GM19463 (cell line): ENCODE measurements around the gene SLAIN2.
"Not testable (repeated sequence)": the region's sequence is repeated elsewhere in the genome, so short reads cannot be mapped to it uniquely, and the experiment has no call there.

Source experiments
- ATAC-seq: cut with Tn5 transposase; IDR thresholded peaks from one replicate; pipeline ENCODE4 v1.9.1; 2021; ENCODE audit warnings: mild to moderate bottlenecking, moderate library complexity; ENCODE audit not compliant: unreplicated experiment

SLAIN2 gene

GRCh38 chr4:48431401-48431800, 90.1 kb downstream of the SLAIN2 start:
- no peak for ATAC-seq

DNA sequence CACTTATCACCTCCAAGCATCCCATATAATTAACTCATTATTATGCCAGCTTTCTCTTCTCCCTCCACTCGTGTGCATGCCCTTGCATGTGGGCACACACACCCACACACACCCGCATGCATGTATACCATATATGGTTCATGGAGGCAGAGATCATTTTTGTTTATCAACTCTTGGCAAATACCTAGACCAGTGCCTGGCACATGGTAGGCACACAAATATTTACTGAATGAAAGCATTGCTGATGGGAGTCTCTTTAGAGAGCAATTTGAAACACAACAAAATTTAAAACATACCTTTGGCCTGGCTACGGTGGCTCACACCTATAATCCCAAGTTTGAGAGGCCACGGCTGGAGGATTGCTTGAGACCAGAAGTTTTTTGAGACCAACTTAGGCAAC, 90.7 kb downstream of the SLAIN2 start:
- no peak for ATAC-seq

DNA sequence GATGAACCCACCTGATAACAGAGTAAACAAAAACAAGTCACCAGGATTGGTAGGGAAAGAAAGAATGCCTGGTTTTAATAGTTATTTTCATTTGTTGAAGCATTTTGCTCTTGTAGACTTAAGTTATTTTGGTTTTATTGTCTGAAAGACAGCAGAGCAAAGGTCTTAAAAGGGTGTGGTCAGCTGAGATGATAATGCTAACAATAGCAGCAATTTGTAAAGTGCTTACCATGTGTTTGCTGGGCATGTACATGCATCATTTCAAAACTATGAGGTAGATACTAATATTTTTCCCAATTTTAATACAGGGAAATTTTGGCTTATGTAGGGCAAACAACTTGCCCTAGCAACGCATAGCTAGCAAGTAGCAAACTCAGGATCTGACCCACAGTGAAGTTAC, 95.0 kb downstream of the SLAIN2 start:
- ATAC-seq = no peak

- ATAC-seq = no peak
Observed at GRCh38 chr4:48439988-48440387, 98.7 kb downstream of the SLAIN2 start.

DNA sequence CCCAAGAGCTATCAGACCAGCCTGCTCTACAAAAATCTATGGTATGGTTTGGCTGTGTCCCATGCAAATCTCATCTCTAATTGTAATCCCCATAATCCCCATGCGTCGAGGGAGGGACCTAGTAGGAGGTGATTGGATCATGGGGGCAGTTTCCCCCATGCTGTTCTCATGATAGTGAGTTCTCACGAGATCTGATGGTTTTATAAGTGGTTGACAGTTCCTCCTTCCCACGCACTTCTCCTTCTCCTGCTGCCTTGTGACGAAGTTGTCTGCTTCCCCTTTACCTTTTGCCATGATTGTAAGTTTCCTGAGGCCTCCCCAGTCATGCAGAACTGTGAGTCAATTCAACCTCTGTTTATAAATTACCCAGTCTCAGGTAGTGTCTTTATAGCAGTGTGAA, 99.6 kb downstream of the SLAIN2 start:
- not testable (repeated sequence) for ATAC-seq

DNA sequence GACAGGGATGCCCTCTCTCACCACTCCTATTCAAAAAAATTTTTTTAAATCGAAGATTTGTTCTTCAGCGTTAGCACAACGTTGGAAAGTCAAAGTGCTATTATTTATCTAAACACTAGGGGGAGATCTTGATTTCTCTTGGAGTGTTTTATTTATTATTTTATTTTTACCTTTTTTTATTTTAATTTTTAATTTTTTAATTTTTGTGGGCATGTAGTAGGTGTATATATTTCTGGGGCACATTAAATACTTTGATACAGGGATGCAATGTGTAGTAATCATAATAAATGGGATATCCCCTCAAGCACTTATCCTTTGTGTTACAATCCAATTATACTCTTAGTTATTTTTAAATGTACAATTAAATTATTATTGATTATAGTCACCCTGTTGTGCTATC, 104.4 kb downstream of the SLAIN2 start:
- ATAC-seq = no peak

- no peak for ATAC-seq
Observed at GRCh38 chr4:48446642-48447041, 105.3 kb downstream of the SLAIN2 start.

DNA sequence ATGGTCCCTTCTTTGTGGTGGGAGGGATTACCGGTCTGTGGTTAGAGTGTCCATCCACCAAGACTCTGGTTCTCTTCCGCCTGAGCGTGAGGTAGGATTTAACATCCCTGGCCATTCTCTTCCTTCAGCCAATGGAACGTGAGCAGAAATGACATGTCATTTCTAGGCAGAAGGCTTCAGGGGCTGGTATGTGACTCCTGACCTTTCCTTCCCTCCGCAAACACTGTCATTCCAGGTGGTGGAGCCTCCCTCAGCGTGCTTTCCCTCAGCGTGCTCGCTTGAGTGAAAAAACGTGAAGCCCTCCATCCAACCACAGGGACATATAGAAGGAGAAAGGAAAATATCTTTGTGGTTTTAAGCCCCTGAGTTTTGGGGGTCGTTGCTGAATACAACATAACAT, 107.8 kb downstream of the SLAIN2 start:
- no peak for ATAC-seq

GRCh38 chr4:48450740-48451139, 109.4 kb downstream of the SLAIN2 start:
- ATAC-seq = no peak

GRCh38 chr4:48451656-48452055, 110.3 kb downstream of the SLAIN2 start:
- ATAC-seq = not testable (repeated sequence)

- no peak for ATAC-seq
Observed at GRCh38 chr4:48454591-48454990, 113.3 kb downstream of the SLAIN2 start.

DNA sequence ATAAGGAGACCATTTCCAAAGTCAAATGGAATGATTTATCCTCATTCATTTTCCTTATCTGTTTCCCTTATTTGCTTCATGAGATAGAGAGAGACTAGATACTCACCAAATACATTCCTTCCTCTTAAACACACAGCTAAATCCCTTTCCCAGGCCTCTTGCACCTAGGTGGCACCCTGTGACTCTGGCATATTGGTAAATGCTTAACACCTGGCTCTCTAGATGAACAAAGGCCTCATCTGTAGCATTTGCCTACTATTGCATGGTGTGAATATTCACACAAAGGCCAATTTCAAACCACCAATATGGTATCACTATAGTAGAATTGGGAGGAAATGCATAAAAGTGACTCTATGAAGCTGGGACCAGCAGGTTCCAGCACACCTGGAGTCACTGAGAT, 119.7 kb downstream of the SLAIN2 start:
- no peak for ATAC-seq

DNA sequence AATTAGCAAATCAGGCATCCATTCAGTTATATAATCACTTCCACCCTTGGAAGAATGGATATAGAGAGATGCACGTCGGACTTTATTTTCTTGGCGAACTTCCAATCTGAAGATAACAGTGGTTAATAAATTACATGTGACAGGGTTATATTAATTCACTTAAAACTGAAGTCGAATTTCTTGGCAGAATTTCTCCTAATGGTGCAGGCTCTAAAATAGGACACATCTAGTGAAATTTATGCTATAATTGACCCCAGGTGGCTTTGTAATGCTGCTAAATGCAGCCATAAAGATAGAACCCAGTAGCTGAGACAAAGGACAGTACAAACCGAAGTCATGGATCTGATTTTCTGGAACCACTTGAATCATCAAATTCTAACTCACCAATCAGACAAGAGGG, 121.0 kb downstream of the SLAIN2 start:
- no peak for ATAC-seq

- peak; percentile 77 for ATAC-seq
Observed at GRCh38 chr4:48467442-48467841, 126.1 kb downstream of the SLAIN2 start.

- ATAC-seq = no peak
Observed at GRCh38 chr4:48467891-48468290, 126.6 kb downstream of the SLAIN2 start.

- ATAC-seq = no peak
Observed at GRCh38 chr4:48470137-48470536, 128.8 kb downstream of the SLAIN2 start.

GRCh38 chr4:48470570-48470969, 129.2 kb downstream of the SLAIN2 start:
- no peak for ATAC-seq

- no peak for ATAC-seq
Observed at GRCh38 chr4:48472794-48473193, 131.5 kb downstream of the SLAIN2 start.

GRCh38 chr4:48475770-48476169, 134.4 kb downstream of the SLAIN2 start:
- ATAC-seq = no peak
